PC-9 (cell line): ENCODE results near the gene OR13H1.

Experiments
- EZH2 ChIP-seq: fragments of 200-600 bp; sonication (generic); IDR thresholded peaks from 2 replicates; pipeline ENCODE4 v1.8.0; 2017; ENCODE audit warnings: antibody characterized with exemption, low read depth
- TF ChIP-seq, protein P1 (sequence below): fragments of 200-600 bp; sonication (generic); conservative IDR thresholded peaks from 2 replicates; pipeline ENCODE4 v1.6.1; 2017; ENCODE audit warnings: mixed run types, antibody characterized with exemption, mild to moderate bottlenecking, moderate library complexity

DNA sequence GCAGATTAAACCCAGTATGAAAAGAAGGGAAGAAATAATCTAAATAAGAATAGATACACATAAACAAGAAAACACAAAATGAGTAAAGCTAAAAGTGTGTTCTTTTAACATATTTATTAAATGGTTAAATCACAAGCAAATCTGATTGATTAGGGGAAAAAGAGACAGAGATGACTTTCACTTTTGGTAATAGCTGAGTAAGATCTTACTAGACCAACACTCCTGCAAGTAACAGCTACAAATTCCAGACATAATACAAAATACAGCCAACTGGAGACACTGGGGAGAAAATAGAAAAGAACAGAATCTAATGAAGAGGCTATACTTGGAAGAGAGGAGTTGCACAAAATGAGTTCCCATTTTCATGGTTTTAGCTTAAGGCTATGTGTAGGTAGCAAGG is 33.5 kb downstream of the OR13H1 start:
- TF ChIP-seq, protein P1, sequence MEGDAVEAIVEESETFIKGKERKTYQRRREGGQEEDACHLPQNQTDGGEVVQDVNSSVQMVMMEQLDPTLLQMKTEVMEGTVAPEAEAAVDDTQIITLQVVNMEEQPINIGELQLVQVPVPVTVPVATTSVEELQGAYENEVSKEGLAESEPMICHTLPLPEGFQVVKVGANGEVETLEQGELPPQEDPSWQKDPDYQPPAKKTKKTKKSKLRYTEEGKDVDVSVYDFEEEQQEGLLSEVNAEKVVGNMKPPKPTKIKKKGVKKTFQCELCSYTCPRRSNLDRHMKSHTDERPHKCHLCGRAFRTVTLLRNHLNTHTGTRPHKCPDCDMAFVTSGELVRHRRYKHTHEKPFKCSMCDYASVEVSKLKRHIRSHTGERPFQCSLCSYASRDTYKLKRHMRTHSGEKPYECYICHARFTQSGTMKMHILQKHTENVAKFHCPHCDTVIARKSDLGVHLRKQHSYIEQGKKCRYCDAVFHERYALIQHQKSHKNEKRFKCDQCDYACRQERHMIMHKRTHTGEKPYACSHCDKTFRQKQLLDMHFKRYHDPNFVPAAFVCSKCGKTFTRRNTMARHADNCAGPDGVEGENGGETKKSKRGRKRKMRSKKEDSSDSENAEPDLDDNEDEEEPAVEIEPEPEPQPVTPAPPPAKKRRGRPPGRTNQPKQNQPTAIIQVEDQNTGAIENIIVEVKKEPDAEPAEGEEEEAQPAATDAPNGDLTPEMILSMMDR: no peak
- no peak for TF ChIP-seq EZH2
